GM19324 (cell line): ENCODE measurements around the gene SOCS2.
"Not testable (repeated sequence)": the region's sequence is repeated elsewhere in the genome, so short reads cannot be mapped to it uniquely, and the experiment has no call there.

Experiments used
- ATAC-seq: cut with Tn5 transposase; IDR thresholded peaks from one replicate; pipeline ENCODE4 v1.9.1; 2021; ENCODE audit warnings: mild to moderate bottlenecking, moderate library complexity; ENCODE audit not compliant: unreplicated experiment, low FRiP score

SOCS2 gene

GRCh38 chr12:93592641-93593406, 20.3 kb downstream of the SOCS2 start:
- no peak for ATAC-seq

GRCh38 chr12:93593843-93594242, 21.4 kb downstream of the SOCS2 start:
- no peak for ATAC-seq

GRCh38 chr12:93594766-93595311, 22.4 kb downstream of the SOCS2 start:
- no peak for ATAC-seq

- no peak for ATAC-seq
Measured at GRCh38 chr12:93595351-93595750, 22.9 kb downstream of the SOCS2 start.

- no peak for ATAC-seq
Measured at GRCh38 chr12:93597608-93598007, 25.1 kb downstream of the SOCS2 start.

GRCh38 chr12:93599192-93599591, 26.7 kb downstream of the SOCS2 start:
- ATAC-seq, result no peak

- ATAC-seq, result no peak
Measured at GRCh38 chr12:93601591-93601990, 29.1 kb downstream of the SOCS2 start.

GRCh38 chr12:93602897-93603668, 30.6 kb downstream of the SOCS2 start:
- no peak for ATAC-seq

- no peak for ATAC-seq
Measured at GRCh38 chr12:93603762-93604161, 31.3 kb downstream of the SOCS2 start.

GRCh38 chr12:93608313-93608712, 35.8 kb downstream of the SOCS2 start:
- no peak for ATAC-seq

GRCh38 chr12:93609281-93610192, 37.1 kb downstream of the SOCS2 start:
- no peak for ATAC-seq

GRCh38 chr12:93612776-93613175, 40.3 kb downstream of the SOCS2 start:
- no peak for ATAC-seq

GRCh38 chr12:93614917-93615596, 42.6 kb downstream of the SOCS2 start:
- no peak for ATAC-seq

GRCh38 chr12:93616584-93617101, 44.2 kb downstream of the SOCS2 start:
- ATAC-seq, result no peak

- no peak for ATAC-seq
Measured at GRCh38 chr12:93618891-93619410, 46.5 kb downstream of the SOCS2 start.

- no peak for ATAC-seq
Measured at GRCh38 chr12:93621986-93622385, 49.5 kb downstream of the SOCS2 start.

- ATAC-seq, result no peak
Measured at GRCh38 chr12:93622485-93622884, 50.0 kb downstream of the SOCS2 start.

GRCh38 chr12:93624595-93625294, 52.3 kb downstream of the SOCS2 start:
- ATAC-seq, result peak; percentile 65

GRCh38 chr12:93625295-93625645, 52.8 kb downstream of the SOCS2 start:
- ATAC-seq, result not testable (repeated sequence)
